Esophagus muscularis mucosa (tissue), 4 donors: Measurements from ENCODE around the gene ZNF497. TPM values are rescaled to one million over a fixed set of nuclear protein-coding genes. Genes with fewer than 3 reads are reported as not detected.
A peak's percentile ranks its signal among the peaks of the same experiment; 100 is the strongest.

ENCODE experiments used
- DNase-seq: peaks from one replicate; pipeline ENCODE4 v3.0.0-alpha.2; 2017; ENCODE audit errors: extremely low spot score
- H3K27ac ChIP-seq, 4 donors: fragments of 200-600 bp; sonication (generic); replicated peaks in 1 of 4; 1 replicate in 3 of 4; 2 replicates in 1 of 4; pipeline ENCODE4 v1.5.1; 2016 to 2019; ENCODE audit warnings: mild to moderate bottlenecking in 1 of 4
- H3K27me3 ChIP-seq, 4 donors: fragments of 200-600 bp; sonication (generic); one replicate each; pipeline versions ENCODE4 v1.5.1 to v1.6.0; 2016 to 2019
- H3K36me3 ChIP-seq, 4 donors: fragments of 200-600 bp; sonication (generic); one replicate each; pipeline ENCODE4 v1.5.1; 2016 to 2019
- H3K4me1 ChIP-seq, 4 donors: fragments of 200-600 bp; sonication (generic); one replicate each; pipeline ENCODE4 v1.5.1; 2016 to 2019
- H3K4me3 ChIP-seq, 4 donors: fragments of 200-600 bp; sonication (generic); 1 replicate in 2 of 4; 2 replicates in 2 of 4; pipeline ENCODE4 v1.5.1; 2016 to 2019; ENCODE audit warnings: mild to moderate bottlenecking in 4 of 4, moderate library complexity in 1 of 4
- H3K9me3 ChIP-seq, 4 donors: fragments of 200-600 bp; sonication (generic); 1 replicate in 3 of 4; 2 replicates in 1 of 4; pipeline ENCODE4 v1.5.1; 2016 to 2019
- EP300 ChIP-seq: sonication (generic); formaldehyde crosslinking; IDR thresholded peaks from one replicate; pipeline ENCODE4 v1.6.1; 2017; ENCODE audit warnings: antibody characterized with exemption
- POLR2A ChIP-seq: fragments of 450-650 bp; IDR thresholded peaks from one replicate; pipeline ENCODE4 v1.6.1; 2017; ENCODE audit warnings: antibody characterized with exemption, moderate library complexity, mild to moderate bottlenecking, low read depth
- POLR2AphosphoS5 ChIP-seq, 2 donors: sonication (generic); formaldehyde crosslinking; IDR thresholded peaks; one replicate each; pipeline ENCODE4 v1.6.1; 2017; ENCODE audit warnings: antibody characterized with exemption in 2 of 2
- WGBS: methylation state at CpG from one replicate; pipeline ENCODE4 v1.1.5; 2018; 5-methylcytosine and 5-hydroxymethylcytosine counted together
- intact Hi-C: fragments of 100-400 bp; cut with DNase I; formaldehyde crosslinking; loops from one replicate; pipeline ENCODE4 v1.15.1; 2023
- small RNA-seq, 3 donors: library from RNA; depleted of rRNA; stranded (forward); fragments of <200 nt; gene quantifications; one replicate each; pipeline ENCODE3, GENCODE V24; 2016
- total RNA-seq, 4 donors: library from RNA; depleted of rRNA; stranded (reverse); fragments of >200 nt; gene quantifications; one replicate each; pipeline versions ENCODE4 v1.1.0 to v1.2.1, GENCODE V29; 2016
- TF ChIP-seq, protein P1 (sequence below), 3 experiments: fragments of 200-600 bp in 2 of 3; fragments of 450-650 bp in 1 of 3; sonication (generic) in 2 of 3; IDR thresholded peaks; one replicate each; pipeline ENCODE4 v1.5.1; 2017 to 2019; ENCODE audit warnings: antibody characterized with exemption in 3 of 3, mild to moderate bottlenecking in 2 of 3, moderate library complexity in 1 of 3

ZNF497 gene
- total RNA-seq, 4 donors from 2014 or later = 0.42 to 1.1 (median 0.92) TPM

DNA sequence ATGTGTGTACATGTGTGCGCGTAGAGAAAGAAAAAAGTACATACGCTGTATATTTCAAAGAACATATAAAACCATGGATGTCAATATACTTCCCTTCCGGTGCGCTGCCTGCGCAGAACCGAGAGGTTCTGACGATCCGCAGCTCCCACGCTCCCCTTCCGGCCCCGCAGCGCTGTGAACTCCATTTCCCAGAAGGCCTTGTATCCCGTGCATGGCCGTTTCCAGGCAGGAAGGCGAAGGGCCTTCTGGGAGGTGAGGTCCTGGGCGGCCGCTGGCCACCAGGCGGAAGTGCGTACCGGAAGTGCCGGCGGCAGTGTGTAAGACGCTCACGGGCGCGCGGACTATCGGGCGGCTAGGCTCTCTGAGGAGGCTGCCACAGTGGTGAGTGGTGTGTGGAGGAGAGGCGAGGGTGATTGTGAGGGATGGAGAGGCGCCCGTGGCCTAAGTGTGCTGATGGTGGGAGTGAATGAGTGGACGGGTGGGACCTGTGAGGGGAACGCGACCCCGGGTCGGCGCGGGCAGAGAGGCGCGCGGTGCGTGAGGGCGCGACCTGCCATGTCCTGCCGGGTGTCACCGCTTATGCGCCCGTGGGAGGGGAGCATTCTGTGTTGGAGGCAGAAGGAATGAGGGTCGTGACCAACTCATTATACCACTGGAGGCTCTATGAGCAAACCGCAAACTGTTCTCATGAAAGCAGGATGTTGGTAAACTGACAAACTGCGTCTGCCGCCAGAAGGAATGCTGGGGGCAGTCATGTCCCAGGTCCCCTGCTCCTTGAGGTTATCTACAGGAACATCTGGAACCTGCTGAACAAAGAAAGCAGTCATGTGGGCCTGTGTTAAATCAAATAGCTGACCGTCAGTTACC, 57.3 kb downstream of the ZNF497 start, which contains the start of gene ERVK3-1:
Gene ERVK3-1 (plus strand): TSS at position 313 of the 867 bp plus-strand sequence. CDS start 6,792 bp downstream, outside the sequence.
- H3K27ac ChIP-seq = peak within 1 kb of the TSS; percentile 88 to 93 (median 91)
- peaks cover 12 to 33% (median 23%) of the 10 kb centered on the region in 4 donors for H3K4me1 ChIP-seq
- DNase-seq = peak; percentile 98
- intact Hi-C loops = no loop called here
- H3K36me3 ChIP-seq = peaks cover 4 to 51% (median 38%) of the 10 kb centered on the region in 4 donors
- no peaks in the 10 kb centered on the region for H3K27me3 ChIP-seq
- TF ChIP-seq POLR2A = peak; percentile 85
- TF ChIP-seq, protein P1, sequence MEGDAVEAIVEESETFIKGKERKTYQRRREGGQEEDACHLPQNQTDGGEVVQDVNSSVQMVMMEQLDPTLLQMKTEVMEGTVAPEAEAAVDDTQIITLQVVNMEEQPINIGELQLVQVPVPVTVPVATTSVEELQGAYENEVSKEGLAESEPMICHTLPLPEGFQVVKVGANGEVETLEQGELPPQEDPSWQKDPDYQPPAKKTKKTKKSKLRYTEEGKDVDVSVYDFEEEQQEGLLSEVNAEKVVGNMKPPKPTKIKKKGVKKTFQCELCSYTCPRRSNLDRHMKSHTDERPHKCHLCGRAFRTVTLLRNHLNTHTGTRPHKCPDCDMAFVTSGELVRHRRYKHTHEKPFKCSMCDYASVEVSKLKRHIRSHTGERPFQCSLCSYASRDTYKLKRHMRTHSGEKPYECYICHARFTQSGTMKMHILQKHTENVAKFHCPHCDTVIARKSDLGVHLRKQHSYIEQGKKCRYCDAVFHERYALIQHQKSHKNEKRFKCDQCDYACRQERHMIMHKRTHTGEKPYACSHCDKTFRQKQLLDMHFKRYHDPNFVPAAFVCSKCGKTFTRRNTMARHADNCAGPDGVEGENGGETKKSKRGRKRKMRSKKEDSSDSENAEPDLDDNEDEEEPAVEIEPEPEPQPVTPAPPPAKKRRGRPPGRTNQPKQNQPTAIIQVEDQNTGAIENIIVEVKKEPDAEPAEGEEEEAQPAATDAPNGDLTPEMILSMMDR (IDR thresholded peaks at IDR 0.05) = peak in 2 of 3 experiments; percentile 22 to 36
- TF ChIP-seq EP300 = no peak
- peak; percentile 98 to 99 for TF ChIP-seq POLR2AphosphoS5 (IDR thresholded peaks at IDR 0.05)
- under 1% methylated on average over 52 of the region's 55 CpGs for WGBS
- peak within 1 kb of the TSS; percentile 89 to 96 (median 94) for H3K4me3 ChIP-seq
- no peaks in the 10 kb centered on the region for H3K9me3 ChIP-seq

DNA sequence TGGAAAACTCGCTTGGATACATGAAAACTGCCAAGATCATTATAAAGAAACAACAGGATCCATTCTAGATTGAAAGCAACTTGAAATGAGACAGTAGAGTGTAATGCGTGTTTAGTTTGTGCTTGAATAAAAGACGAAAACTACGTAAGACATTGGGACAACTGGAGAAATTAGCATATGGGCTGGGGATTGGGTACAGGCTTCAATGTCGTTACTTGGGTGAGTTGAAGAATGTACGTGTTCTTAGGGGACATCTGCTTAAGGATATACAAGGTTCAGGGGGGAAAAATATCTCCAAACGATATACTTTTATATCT, 57.8 kb downstream of the ZNF497 start:
- no peaks in the 10 kb centered on the region for H3K9me3 ChIP-seq
- WGBS = 19% methylated on average over 7 of the region's 7 CpGs
- H3K4me3 ChIP-seq = peak overlapping the region; percentile 89 to 96 (median 94)
- TF ChIP-seq POLR2AphosphoS5 (IDR thresholded peaks at IDR 0.05) = no peak
- no peak for TF ChIP-seq EP300
- TF ChIP-seq POLR2A = no peak
- TF ChIP-seq, protein P1 (IDR thresholded peaks at IDR 0.05) = no peak
- intact Hi-C loops = no loop called here
- H3K36me3 ChIP-seq = peaks cover 4 to 53% (median 44%) of the 10 kb centered on the region in 4 donors
- no peak for DNase-seq
- no peaks in the 10 kb centered on the region for H3K27me3 ChIP-seq
- peaks cover 12 to 33% (median 22%) of the 10 kb centered on the region in 4 donors for H3K4me1 ChIP-seq
- H3K27ac ChIP-seq = peak overlapping the region; percentile 88 to 93 (median 91)

Small RNA genes lying within 50 kb of the gene (small RNA-seq; reads per million reads assigned to genes)
- gene MIR4754 (0 reads per million in 3 donors), gene MIR6806 (0 to 0.37 (median 0) reads per million in 3 donors), gene RNA5SP473 (0 to 0.93 (median 0.34) reads per million in 3 donors)

Other genes with a start within 250 kb of the ZNF497 start
- 10 to 100 TPM in 2 of 4 donors, 1 to 10 TPM in 2; 8.3 to 14.0 (median 10.8) TPM for gene ZNF329, start 212.0 kb downstream of the ZNF497 start, total RNA-seq
- gene ZNF274, start 179.7 kb downstream of the ZNF497 start, total RNA-seq = 10 to 100 TPM; 18.7 to 27.8 (median 22.8) TPM
- gene ZNF544, start 133.8 kb downstream of the ZNF497 start, total RNA-seq = 10 to 100 TPM; 29.5 to 38.8 (median 37.6) TPM
- 10 to 100 TPM in 2 of 4 donors, 1 to 10 TPM in 2; 8.1 to 12.3 (median 10.3) TPM for gene ZNF8, start 83.8 kb downstream of the ZNF497 start, total RNA-seq
- 10 to 100 TPM; 32.9 to 53.0 (median 38.0) TPM for gene ERVK3-1, start 57.4 kb downstream of the ZNF497 start, total RNA-seq
- gene ZSCAN22, start 35.8 kb downstream of the ZNF497 start, total RNA-seq = 1 to 10 TPM; 2.9 to 4.9 (median 3.6) TPM
- 10 to 100 TPM in 2 of 4 donors, 1 to 10 TPM in 1, under 1 TPM in 1; 0.83 to 12.1 (median 9.5) TPM for gene A1BG, start 9.3 kb downstream of the ZNF497 start, total RNA-seq
- gene ZNF837, start 18.3 kb upstream of the ZNF497 start, total RNA-seq = 1 to 10 TPM; 1.5 to 3.7 (median 2.1) TPM
- gene RPS5, start 24.5 kb upstream of the ZNF497 start, total RNA-seq = 1,000 to 10,000 TPM; 1,137 to 2,200 (median 1,582) TPM
- gene RNF225, start 32.9 kb upstream of the ZNF497 start, total RNA-seq = not detected
- 10 to 100 TPM; 11.6 to 24.2 (median 18.9) TPM for gene ZNF584, start 45.9 kb upstream of the ZNF497 start, total RNA-seq
- gene ZNF132, start 77.4 kb upstream of the ZNF497 start, total RNA-seq = 1 to 10 TPM; 3.7 to 6.7 (median 4.5) TPM
- 1 to 10 TPM; 7.1 to 9.7 (median 8.3) TPM for gene ZNF324B, start 88.9 kb upstream of the ZNF497 start, total RNA-seq
- 10 to 100 TPM; 12.9 to 21.8 (median 15.6) TPM for gene ZNF324, start 104.3 kb upstream of the ZNF497 start, total RNA-seq
- 10 to 100 TPM; 13.7 to 20.4 (median 17.0) TPM for gene ZNF446, start 113.6 kb upstream of the ZNF497 start, total RNA-seq
- 10 to 100 TPM in 1 of 4 donors, 1 to 10 TPM in 3; 3.8 to 10.8 (median 4.6) TPM for gene SLC27A5, start 149.2 kb upstream of the ZNF497 start, total RNA-seq
- gene ZBTB45, start 157.1 kb upstream of the ZNF497 start, total RNA-seq = 10 to 100 TPM in 2 of 4 donors, 1 to 10 TPM in 2; 8.8 to 20.0 (median 12.1) TPM
- 100 to 1,000 TPM; 152 to 319 (median 264) TPM for gene TRIM28, start 181.3 kb upstream of the ZNF497 start, total RNA-seq
- 100 to 1,000 TPM; 124 to 145 (median 141) TPM for gene CHMP2A, start 192.4 kb upstream of the ZNF497 start, total RNA-seq
- gene UBE2M, start 195.9 kb upstream of the ZNF497 start, total RNA-seq = 10 to 100 TPM; 36.1 to 54.9 (median 45.8) TPM
- 10 to 100 TPM; 20.5 to 29.3 (median 22.4) TPM for gene MZF1, start 210.6 kb upstream of the ZNF497 start, total RNA-seq